ENCODE results near the gene LRMDA. TPM values are rescaled to one million over a fixed set of nuclear protein-coding genes. Genes with fewer than 3 reads are reported as not detected.

Gene LRMDA
- total and polyA plus RNA-seq, 2 of the 13 experiments (the other 11 are each of a cell fraction or from before 2014, with no cell fraction given): 13.4 to 22.0 TPM

DNA sequence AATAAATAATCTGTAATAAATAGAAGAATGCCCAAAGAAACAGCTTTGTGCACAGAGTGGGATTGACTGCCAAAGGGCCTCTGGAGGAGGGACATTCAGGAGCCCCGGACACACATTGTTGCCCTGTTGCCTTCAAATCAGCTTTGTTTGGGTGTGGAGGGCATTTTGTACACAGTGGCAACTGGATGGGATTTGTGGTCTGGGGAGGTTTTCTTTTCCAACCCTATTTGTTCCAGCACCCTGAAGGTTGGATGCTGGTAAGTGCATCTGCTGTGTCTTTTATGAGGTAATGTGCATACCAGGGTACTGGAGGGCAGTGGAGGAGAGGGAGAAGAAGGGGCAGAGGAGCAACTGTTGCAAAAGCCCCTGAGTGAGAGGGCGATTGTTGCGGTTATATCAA is 6.3 kb downstream of the LRMDA start:
- intact Hi-C loops (cut with micrococcal nuclease; ENCODE audit: unreplicated experiment) (loop anchor here (10.0 kb wide), 1 partner anchor 87 kb away; no protein-coding TSS in a partner anchor), in situ Hi-C loops (cut with HindIII; ENCODE audit: extremely low pct_ligation_motif_present, low pct_unique_long_range_greater_than_20kb) (no loop called here)
- no TSS peak for BruUV-seq (replicated peaks)
- WGBS (ENCODE audit: low lambda C conversion rate): 100% methylated on average over 3 of the region's 3 CpGs
- FAIRE-seq (no peak), ATAC-seq (no peak), DNase-seq (ENCODE audit: low spot score) (no peak)
- Histone ChIP-seq H3K4me1 (ENCODE audit: insufficient read depth, low read length) (peaks cover 98% of the 10 kb centered on the region), H3K27me3 (ENCODE audit: control insufficient read depth in 1 of 2, insufficient read depth in 2 of 2, low read length in 2 of 2) (no peaks in the 10 kb centered on the region), H3K4me2 (ENCODE audit: low read depth, low read length) (no peak overlapping the region), H3K9me3 (ENCODE audit: low read length) (no peaks in the 10 kb centered on the region), H4K20me1 (ENCODE audit: insufficient read depth, low read length) (no peaks in the 10 kb centered on the region), H3K4me3 (replicated peaks in 1 of 3; ENCODE audit: insufficient read depth in 1 of 3, low read depth in 2 of 3, low read length in 3 of 3) (no peak overlapping the region), H3K36me3 (replicated peaks in 1 of 2; ENCODE audit: control insufficient read depth in 1 of 2, insufficient read depth in 2 of 2, low read length in 2 of 2) (peaks cover 0 to 3% of the 10 kb centered on the region in 2 experiments; a peak in 2 of 5 replicates), H3K79me2 (ENCODE audit: insufficient read depth, low read length) (peaks cover 12% of the 10 kb centered on the region), H3K9ac (ENCODE audit: insufficient read depth, low read depth, low read length) (no peak overlapping the region), H3K27ac (ENCODE audit: extremely low read length, insufficient read depth, low read length) (no peak overlapping the region), H2AFZ (ENCODE audit: low read length) (no peak overlapping the region)
- CTCF ChIA-PET (ENCODE audit: low intra/inter-chr PET ratio, low total read pairs): no interaction called here
- POLR2A ChIA-PET: interaction anchor here (12.3 kb wide), 1 partner anchor 35 kb away, joined by 219 read pairs; the partner anchor contains the start of gene ZNF503
- TF ChIP-seq ZFY (CRISPR knock-in tag; IDR thresholded peaks at IDR 0.05): no peak
- TF ChIP-seq, protein P1, sequence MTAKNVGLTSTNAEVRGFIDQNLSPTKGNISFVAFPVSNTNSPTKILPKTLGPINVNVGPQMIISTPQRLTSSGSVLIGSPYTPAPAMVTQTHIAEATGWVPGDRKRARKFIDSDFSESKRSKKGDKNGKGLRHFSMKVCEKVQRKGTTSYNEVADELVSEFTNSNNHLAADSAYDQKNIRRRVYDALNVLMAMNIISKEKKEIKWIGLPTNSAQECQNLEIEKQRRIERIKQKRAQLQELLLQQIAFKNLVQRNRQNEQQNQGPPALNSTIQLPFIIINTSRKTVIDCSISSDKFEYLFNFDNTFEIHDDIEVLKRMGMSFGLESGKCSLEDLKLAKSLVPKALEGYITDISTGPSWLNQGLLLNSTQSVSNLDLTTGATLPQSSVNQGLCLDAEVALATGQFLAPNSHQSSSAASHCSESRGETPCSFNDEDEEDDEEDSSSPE (CRISPR knock-in tag; IDR thresholded peaks at IDR 0.05): no peak
- TF ChIP-seq, protein P2, sequence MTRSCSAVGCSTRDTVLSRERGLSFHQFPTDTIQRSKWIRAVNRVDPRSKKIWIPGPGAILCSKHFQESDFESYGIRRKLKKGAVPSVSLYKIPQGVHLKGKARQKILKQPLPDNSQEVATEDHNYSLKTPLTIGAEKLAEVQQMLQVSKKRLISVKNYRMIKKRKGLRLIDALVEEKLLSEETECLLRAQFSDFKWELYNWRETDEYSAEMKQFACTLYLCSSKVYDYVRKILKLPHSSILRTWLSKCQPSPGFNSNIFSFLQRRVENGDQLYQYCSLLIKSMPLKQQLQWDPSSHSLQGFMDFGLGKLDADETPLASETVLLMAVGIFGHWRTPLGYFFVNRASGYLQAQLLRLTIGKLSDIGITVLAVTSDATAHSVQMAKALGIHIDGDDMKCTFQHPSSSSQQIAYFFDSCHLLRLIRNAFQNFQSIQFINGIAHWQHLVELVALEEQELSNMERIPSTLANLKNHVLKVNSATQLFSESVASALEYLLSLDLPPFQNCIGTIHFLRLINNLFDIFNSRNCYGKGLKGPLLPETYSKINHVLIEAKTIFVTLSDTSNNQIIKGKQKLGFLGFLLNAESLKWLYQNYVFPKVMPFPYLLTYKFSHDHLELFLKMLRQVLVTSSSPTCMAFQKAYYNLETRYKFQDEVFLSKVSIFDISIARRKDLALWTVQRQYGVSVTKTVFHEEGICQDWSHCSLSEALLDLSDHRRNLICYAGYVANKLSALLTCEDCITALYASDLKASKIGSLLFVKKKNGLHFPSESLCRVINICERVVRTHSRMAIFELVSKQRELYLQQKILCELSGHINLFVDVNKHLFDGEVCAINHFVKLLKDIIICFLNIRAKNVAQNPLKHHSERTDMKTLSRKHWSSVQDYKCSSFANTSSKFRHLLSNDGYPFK (CRISPR knock-in tag; IDR thresholded peaks at IDR 0.05; ENCODE audit: borderline replicate concordance): peak; percentile 73
- no peak for TF ChIP-seq RAD51 (IDR thresholded peaks at IDR 0.05; ENCODE audit: borderline replicate concordance)
- no peak for TF ChIP-seq ZNF143 (CRISPR knock-in tag; IDR thresholded peaks at IDR 0.05)
- no peak for TF ChIP-seq ZFP37 (CRISPR knock-in tag; IDR thresholded peaks at IDR 0.05; ENCODE audit: borderline replicate concordance)

All from HepG2 (cell line).